C4-2B (cell line): ENCODE results near the gene SPRY2.

ENCODE experiments used
- H3K27ac ChIP-seq: fragments of 450-650 bp; 2 replicates; pipeline ENCODE4 v1.5.1; 2017
- CTCF ChIP-seq: fragments of 450-650 bp; conservative IDR thresholded peaks from 2 replicates; pipeline ENCODE4 v1.5.1; 2017; ENCODE audit warnings: mild to moderate bottlenecking
- ZFX ChIP-seq: fragments of 450-650 bp; IDR thresholded peaks from 2 replicates; pipeline ENCODE4 v1.6.1; 2017

SPRY2 gene

DNA sequence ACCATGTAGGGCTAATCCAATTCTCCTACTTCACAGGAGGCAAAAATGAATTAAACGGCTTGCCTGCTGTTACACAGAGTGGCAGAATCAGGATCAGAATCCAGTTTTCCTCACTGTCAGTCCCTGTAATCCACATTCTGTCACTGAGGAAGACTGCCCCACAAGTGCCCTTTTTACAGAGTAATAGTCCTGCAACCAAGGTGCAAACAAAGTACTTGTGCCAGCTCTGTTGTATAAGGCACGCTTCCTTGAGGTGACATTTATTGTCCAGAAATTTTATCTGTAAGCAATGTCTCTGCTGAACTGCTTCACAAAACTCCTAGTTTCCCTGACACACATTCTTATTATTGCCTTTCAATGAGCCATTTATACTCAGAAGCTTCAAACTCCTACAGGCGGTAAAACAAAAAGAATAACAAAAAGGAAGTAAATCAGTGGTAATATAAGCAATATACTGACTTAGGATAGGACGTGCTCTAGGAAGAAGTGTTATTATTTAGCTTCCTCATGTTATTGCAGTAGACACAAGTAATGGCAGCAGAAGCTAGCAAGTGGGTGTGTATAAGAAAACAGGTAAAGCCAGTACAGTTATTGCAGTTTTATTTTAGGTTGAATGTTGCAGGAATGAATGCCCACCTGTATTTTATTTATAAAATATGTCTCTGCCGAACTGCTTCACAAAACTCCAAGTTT, 28.8 kb downstream of the SPRY2 start:
- TF ChIP-seq ZFX, result no peak
- no peak for TF ChIP-seq CTCF
- no peak overlapping the region for H3K27ac ChIP-seq

DNA sequence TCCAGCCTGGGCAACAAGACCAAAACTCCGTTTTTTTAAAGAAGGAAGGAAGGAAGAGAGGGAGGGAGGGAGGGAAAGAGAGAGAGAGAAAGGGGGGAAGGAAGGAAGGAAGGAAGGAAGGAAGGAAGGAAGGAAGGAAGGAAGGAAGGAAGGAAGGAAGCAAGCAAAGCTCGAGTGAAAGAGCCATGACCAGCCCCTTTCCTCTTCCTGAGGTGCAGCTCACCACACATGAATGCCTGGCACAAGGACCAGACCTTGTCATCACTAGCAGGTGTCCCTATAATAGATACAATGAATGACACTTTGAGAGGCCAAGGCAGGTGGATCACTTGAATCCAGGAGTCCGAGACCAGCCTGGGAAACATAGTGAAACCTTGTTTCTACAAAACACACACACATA, 31.0 kb downstream of the SPRY2 start:
- TF ChIP-seq ZFX (no peak), CTCF (no peak)
- H3K27ac ChIP-seq, result no peak overlapping the region

DNA sequence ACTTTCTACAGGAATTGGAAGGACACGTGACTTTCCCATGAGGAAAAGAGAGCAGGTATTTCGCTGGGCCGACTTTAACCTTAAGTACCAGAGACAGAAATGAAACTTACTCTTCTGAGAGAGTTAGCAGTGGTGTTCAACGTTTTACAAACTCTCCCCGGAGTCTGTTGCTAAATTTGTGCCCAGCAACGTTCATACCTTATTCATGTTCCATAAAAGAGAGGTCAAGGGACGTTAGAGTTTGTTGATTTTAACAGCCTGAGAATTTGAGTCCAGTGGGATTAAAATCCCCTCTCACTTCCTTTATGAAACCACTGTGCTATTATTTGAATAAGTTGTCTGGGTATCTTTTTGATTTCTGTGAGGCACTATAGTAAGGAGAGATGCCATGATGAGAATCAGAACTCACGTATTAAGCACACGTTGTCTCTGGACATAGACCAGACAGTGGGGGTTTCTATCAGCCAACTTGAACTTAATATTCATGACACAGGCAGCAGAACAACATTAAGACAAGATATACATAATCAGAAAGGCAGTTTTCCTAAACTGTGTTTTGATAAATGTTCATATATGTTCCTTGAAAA, 33.4 kb downstream of the SPRY2 start:
- TF ChIP-seq ZFX (no peak), CTCF (no peak)
- H3K27ac ChIP-seq, result no peak overlapping the region

- no peak overlapping the region for H3K27ac ChIP-seq
- no peak for TF ChIP-seq CTCF
- no peak for TF ChIP-seq ZFX
Observed at GRCh38 chr13:80306337-80306972, 34.5 kb downstream of the SPRY2 start.

DNA sequence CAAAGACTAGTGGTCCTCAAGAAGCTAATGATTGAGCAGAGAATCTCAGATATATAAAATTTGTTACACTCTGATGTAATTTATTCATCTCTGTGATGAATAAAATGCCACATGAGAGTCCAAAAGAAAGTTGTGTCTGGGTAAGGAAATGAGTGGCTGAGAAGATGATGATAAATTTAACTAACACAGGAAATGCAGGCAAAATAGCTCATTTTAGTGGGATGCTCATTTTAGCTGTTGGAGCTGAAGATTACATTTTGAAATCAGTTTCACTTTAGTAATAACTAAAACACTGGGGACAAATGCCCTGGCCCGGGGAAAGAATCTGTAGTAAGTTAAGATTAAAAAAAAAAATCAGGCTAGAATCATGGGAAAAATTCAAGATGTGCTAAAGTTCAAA, 35.2 kb downstream of the SPRY2 start:
- no peak overlapping the region for H3K27ac ChIP-seq
- TF ChIP-seq ZFX (no peak), CTCF (no peak)

DNA sequence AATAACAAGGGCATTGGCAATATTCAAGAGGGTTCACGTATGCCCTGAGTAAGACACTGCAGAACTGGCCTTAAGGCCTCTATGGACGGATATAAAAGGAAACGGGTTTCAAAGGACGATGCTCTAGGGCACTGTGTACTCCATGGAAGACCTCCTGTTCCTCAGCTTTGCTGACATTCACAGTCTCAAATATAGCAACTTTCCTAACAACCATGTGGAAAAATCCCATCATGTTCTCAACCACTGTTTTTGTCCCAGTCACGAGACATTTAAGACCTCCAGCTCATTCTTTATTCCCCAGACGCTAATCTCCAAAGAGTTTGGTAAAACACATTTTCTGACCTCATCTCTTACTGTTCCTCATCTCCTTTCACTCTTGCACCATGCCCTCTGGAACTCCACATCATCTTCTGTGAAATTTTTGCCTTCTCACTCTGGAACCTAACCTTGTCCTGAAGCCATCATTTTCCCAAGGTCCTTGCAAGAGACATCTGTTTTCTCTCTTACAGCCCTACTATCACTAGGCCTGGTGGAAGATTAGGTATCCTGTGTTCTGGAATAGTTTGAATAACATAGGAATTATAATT, 37.6 kb downstream of the SPRY2 start:
- TF ChIP-seq CTCF (no peak), ZFX (no peak)
- no peak overlapping the region for H3K27ac ChIP-seq

DNA sequence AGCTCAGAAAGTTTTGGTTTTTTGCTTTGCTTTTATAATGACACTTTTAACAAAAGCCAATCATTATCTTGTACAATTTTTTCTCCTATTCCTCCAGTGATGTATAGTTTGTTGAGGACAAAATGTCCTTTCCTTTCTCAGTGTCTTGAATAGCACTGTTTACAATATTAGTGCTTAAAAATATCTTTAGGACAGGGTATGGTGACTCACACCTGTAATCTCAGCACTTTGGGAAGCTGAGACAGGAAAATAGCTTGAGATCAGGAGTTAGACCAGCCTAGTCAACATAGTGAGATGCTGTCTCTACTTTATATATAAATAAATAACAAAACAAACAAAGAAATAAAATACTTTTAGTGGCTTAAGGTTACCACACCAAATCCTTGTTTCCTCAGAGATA, 41.9 kb downstream of the SPRY2 start:
- TF ChIP-seq ZFX, result no peak
- no peak for TF ChIP-seq CTCF
- no peak overlapping the region for H3K27ac ChIP-seq
